ENCODE results near the gene TMEM89.

Gene TMEM89

GRCh38 chr3:48661501-48662144 lies 40.1 kb upstream of the TMEM89 start (continued):
- TF ChIP-seq SP3 (tag by site-specific recombination; IDR thresholded peaks at IDR 0.05): no peak
- peak; percentile 37; the same call in 1 of the 2 replicates for TF ChIP-seq ZEB2 (tag by site-specific recombination; IDR thresholded peaks at IDR 0.05)
- TF ChIP-seq PRDM4 (tag by site-specific recombination; IDR thresholded peaks at IDR 0.05): no peak
- no peak for TF ChIP-seq ZBTB7A (tag by site-specific recombination; IDR thresholded peaks at IDR 0.05; ENCODE audit: low read depth)
- no peak for TF ChIP-seq ZNF366 (tag by site-specific recombination; conservative IDR thresholded peaks at IDR 0.05)
- TF ChIP-seq PRDM6 (tag by site-specific recombination; IDR thresholded peaks at IDR 0.05): no peak
- no peak for TF ChIP-seq BCL11A (tag by site-specific recombination; IDR thresholded peaks at IDR 0.05; ENCODE audit: low read depth)
- TF ChIP-seq ZNF768 (tag by site-specific recombination; IDR thresholded peaks at IDR 0.05): no peak
- TF ChIP-seq EGR2 (tag by site-specific recombination; IDR thresholded peaks at IDR 0.05; ENCODE audit: low read depth): no peak
- no peak for TF ChIP-seq PATZ1 (tag by site-specific recombination; IDR thresholded peaks at IDR 0.05)
- no peak for TF ChIP-seq ZNF148 (tag by site-specific recombination; IDR thresholded peaks at IDR 0.05; ENCODE audit: borderline replicate concordance)
- no peak for TF ChIP-seq ZNF707 (tag by site-specific recombination; IDR thresholded peaks at IDR 0.05)
- TF ChIP-seq ZNF24 (tag by site-specific recombination; IDR thresholded peaks at IDR 0.05): no peak
- TF ChIP-seq ZBTB44 (tag by site-specific recombination; IDR thresholded peaks at IDR 0.05): peak; percentile 19; the same call in 1 of the 2 replicates
- TF ChIP-seq ZNF529 (tag by site-specific recombination; IDR thresholded peaks at IDR 0.05; ENCODE audit: insufficient replicate concordance): no peak
- no peak for TF ChIP-seq ZNF292 (tag by site-specific recombination; IDR thresholded peaks at IDR 0.05; ENCODE audit: borderline replicate concordance, low read depth)
- no peak for TF ChIP-seq YY1 (tag by site-specific recombination; IDR thresholded peaks at IDR 0.05)
- TF ChIP-seq ZBTB11 (tag by site-specific recombination; conservative IDR thresholded peaks at IDR 0.05; ENCODE audit: low read depth): 0 out of 2 replicates have a peak, but pooled peaks have one; percentile 31
- no peak for TF ChIP-seq ZNF416 (tag by site-specific recombination; IDR thresholded peaks at IDR 0.05)
- no peak for TF ChIP-seq SETDB1 (IDR thresholded peaks at IDR 0.05; ENCODE audit: insufficient read length, low read length)
- TF ChIP-seq MEIS1 (CRISPR knock-in tag; IDR thresholded peaks at IDR 0.05; ENCODE audit: borderline replicate concordance): peak; percentile 82; the same call in 1 of the 2 replicates
- no peak for TF ChIP-seq ZNF404 (tag by site-specific recombination; IDR thresholded peaks at IDR 0.05)
- no peak for TF ChIP-seq ZSCAN4 (tag by site-specific recombination; IDR thresholded peaks at IDR 0.05)
- no peak for TF ChIP-seq ZNF510 (tag by site-specific recombination; IDR thresholded peaks at IDR 0.05; ENCODE audit: insufficient replicate concordance)

Data from HEK293 (cell line).